GM19099 (cell line): ENCODE results near the gene SLC6A11.

Experiments
- POLR2A ChIP-seq: IDR thresholded peaks from 3 replicates; pipeline ENCODE4 v1.6.1; 2011; ENCODE audit warnings: low read depth; ENCODE audit not compliant: insufficient read length; ENCODE audit errors: extremely low read depth

Gene SLC6A11

GRCh38 chr3:10816019-10816862 lies at the start of gene SLC6A11:
Gene SLC6A11 (plus strand): TSS chr3:10816228. CDS start chr3:10816266, 38 bp downstream.
- TF ChIP-seq POLR2A: no peak

- no peak for TF ChIP-seq POLR2A
These were observed 47.2 kb upstream of the SLC6A11 start for GRCh38 chr3:10768708-10769394.

GRCh38 chr3:10770547-10770946 lies 45.5 kb upstream of the SLC6A11 start:
- TF ChIP-seq POLR2A: no peak

GRCh38 chr3:10770981-10771380 lies 45.0 kb upstream of the SLC6A11 start:
- no peak for TF ChIP-seq POLR2A

- TF ChIP-seq POLR2A: no peak
These were observed 44.4 kb upstream of the SLC6A11 start for GRCh38 chr3:10771486-10772270.

GRCh38 chr3:10772271-10773161 lies 43.5 kb upstream of the SLC6A11 start:
- no peak for TF ChIP-seq POLR2A

GRCh38 chr3:10774129-10774670 lies 41.8 kb upstream of the SLC6A11 start:
- TF ChIP-seq POLR2A: no peak

GRCh38 chr3:10774825-10775224 lies 41.2 kb upstream of the SLC6A11 start:
- no peak for TF ChIP-seq POLR2A

GRCh38 chr3:10775259-10775658 lies 40.8 kb upstream of the SLC6A11 start:
- no peak for TF ChIP-seq POLR2A

GRCh38 chr3:10775828-10776227 lies 40.2 kb upstream of the SLC6A11 start:
- TF ChIP-seq POLR2A: no peak

- no peak for TF ChIP-seq POLR2A
These were observed 38.4 kb upstream of the SLC6A11 start for GRCh38 chr3:10777627-10778026.

GRCh38 chr3:10778492-10779292 lies 37.3 kb upstream of the SLC6A11 start:
- TF ChIP-seq POLR2A: no peak

GRCh38 chr3:10779293-10779805 lies 36.7 kb upstream of the SLC6A11 start:
- no peak for TF ChIP-seq POLR2A

GRCh38 chr3:10780243-10780642 lies 35.8 kb upstream of the SLC6A11 start:
- no peak for TF ChIP-seq POLR2A

- no peak for TF ChIP-seq POLR2A
These were observed 35.1 kb upstream of the SLC6A11 start for GRCh38 chr3:10780922-10781321.
